ENCODE data around the gene PTPRM. TPM values are rescaled to one million over a fixed set of nuclear protein-coding genes. Genes with fewer than 3 reads are reported as not detected.

PTPRM gene
- total RNA-seq, 1 experiment from 2014 or later, result 6.2 TPM

GRCh38 chr18:8380926-8381325, 813.8 kb downstream of the PTPRM start:
- no peaks in the 10 kb centered on the region for H3K9me3 Mint-ChIP-seq
- H3K79me2 ChIP-seq (ENCODE audit: insufficient read depth, low read length), result no peaks in the 10 kb centered on the region
- no peaks in the 10 kb centered on the region for H3K4me1 ChIP-seq (ENCODE audit: insufficient read depth, low read length)
- no peak overlapping the region for H4K8ac ChIP-seq (replicated peaks; ENCODE audit: insufficient read length, low read depth, low read length)
- no peaks in the 10 kb centered on the region for H3K27me3 Mint-ChIP-seq (ENCODE audit: low read depth)
- H3K4me1 Mint-ChIP-seq, result peaks cover 8% of the 10 kb centered on the region in 2 experiments; a peak in 3 of 4 replicates
- no CpG with 5 or more reads among the region's 2 CpGs for WGBS (ENCODE audit: extremely low coverage, insufficient read length, low lambda C conversion rate)
- no peak overlapping the region for H4K91ac ChIP-seq (ENCODE audit: insufficient read length, low read depth, low read length)
- H3K9me3 ChIP-seq (ENCODE audit: control insufficient read depth, low read depth, low read length), result no peaks in the 10 kb centered on the region
- H3K23me2 ChIP-seq (ENCODE audit: insufficient read length, low read depth, low read length, poor library complexity, severe bottlenecking), result no peaks in the 10 kb centered on the region
- no peak for DNase-seq
- H4K5ac ChIP-seq (ENCODE audit: insufficient read length, low read depth, low read length), result no peak overlapping the region
- no peak overlapping the region for H3K4ac ChIP-seq (ENCODE audit: low read depth, low read length)
- H3K23ac ChIP-seq (ENCODE audit: insufficient read length, low read depth, low read length), result no peak overlapping the region
- H3K79me1 ChIP-seq (ENCODE audit: insufficient read depth, low read depth, low read length, poor library complexity, severe bottlenecking), result no peaks in the 10 kb centered on the region
- no peak overlapping the region for H3K4me2 ChIP-seq (ENCODE audit: insufficient read depth, insufficient read length, low read length)
- H2BK15ac ChIP-seq (ENCODE audit: low read depth, low read length), result no peak overlapping the region
- H3K56ac ChIP-seq (ENCODE audit: insufficient read length, low read depth, low read length), result no peak overlapping the region
- H3K4me3 Mint-ChIP-seq, result no peak overlapping the region
- no peaks in the 10 kb centered on the region for H4K20me1 ChIP-seq (ENCODE audit: control insufficient read depth, insufficient read depth, insufficient read length)
- H3K36me3 Mint-ChIP-seq (ENCODE audit: insufficient read depth in 1 of 3, low read depth in 3 of 3), result peaks cover 0 to 2% (median 0%) of the 10 kb centered on the region in 3 experiments; a peak in 1 of 7 replicates
- H2AFZ ChIP-seq (ENCODE audit: low read length), result no peak overlapping the region
- no peak overlapping the region for H3K9ac ChIP-seq (ENCODE audit: extremely low read depth, insufficient read length, low read length)
- no peak overlapping the region for H3K18ac ChIP-seq (ENCODE audit: insufficient read length, low read depth, low read length)
- no peak overlapping the region for H2BK12ac ChIP-seq (ENCODE audit: insufficient read length, low read depth, low read length)
- H3K14ac ChIP-seq (ENCODE audit: insufficient read depth, low read length), result no peak overlapping the region
- no peak overlapping the region for H3T11ph ChIP-seq (ENCODE audit: low read length)
- H2BK5ac ChIP-seq (ENCODE audit: insufficient read length, low read length), result no peak overlapping the region
- H2AK5ac ChIP-seq (ENCODE audit: insufficient read length, low read length), result no peak overlapping the region
- H3K27me3 ChIP-seq (ENCODE audit: insufficient read depth, low read length), result no peaks in the 10 kb centered on the region
- H2BK120ac ChIP-seq (ENCODE audit: low read depth, low read length, poor library complexity, severe bottlenecking), result no peak overlapping the region
- H2BK20ac ChIP-seq (ENCODE audit: low read depth, low read length, poor library complexity, severe bottlenecking), result no peak overlapping the region
- H3K27ac Mint-ChIP-seq, result no peak overlapping the region
- H3K27ac ChIP-seq (ENCODE audit: insufficient read length, low read depth, low read length), result no peak overlapping the region
- TF ChIP-seq CTCF (conservative IDR thresholded peaks at IDR 0.05), result no peak
